Left lung (tissue), 10 donors: ENCODE measurements around the gene CENPP. TPM values are rescaled to one million over a fixed set of nuclear protein-coding genes. Genes with fewer than 3 reads are reported as not detected.

Experiments used
- ATAC-seq: fragments of 200-7000 bp; cut with Tn5 transposase; one replicate; pipeline ENCODE4 v1.9.1; 2020; ENCODE audit warnings: moderate library complexity
- DNase-seq, 4 donors: peaks; one replicate each; pipeline ENCODE4 v3.0.0-alpha.2; 2013 to 2020
- H3K27ac ChIP-seq, 2 donors: fragments of 200-600 bp; sonication (generic) in 1 of 2; one replicate each; pipeline versions ENCODE4 v1.5.0 to v1.8.0; 2020 to 2021
- H3K27me3 ChIP-seq, 2 donors: fragments of 200-600 bp; sonication (generic) in 1 of 2; one replicate each; pipeline versions ENCODE4 v1.5.0 to v1.8.0; 2020 to 2021
- H3K36me3 ChIP-seq, 2 donors: fragments of 200-600 bp; sonication (generic) in 1 of 2; one replicate each; pipeline versions ENCODE4 v1.5.0 to v1.8.0; 2020 to 2021
- H3K4me1 ChIP-seq, 2 donors: fragments of 200-600 bp; one replicate each; pipeline ENCODE4 v1.8.0; 2021
- H3K4me3 ChIP-seq, 2 donors: fragments of 200-600 bp; sonication (generic) in 1 of 2; one replicate each; pipeline versions ENCODE4 v1.5.0 to v1.8.0; 2020 to 2021; ENCODE audit warnings: mild to moderate bottlenecking in 1 of 2
- H3K9me3 ChIP-seq, 2 donors: fragments of 200-600 bp; sonication (generic) in 1 of 2; one replicate each; pipeline versions ENCODE4 v1.5.0 to v1.8.0; 2020 to 2021
- CTCF ChIP-seq, 2 donors: fragments of 200-600 bp; sonication (generic) in 1 of 2; IDR thresholded peaks; one replicate each; pipeline versions ENCODE4 v1.5.0 to v1.8.0; 2021; ENCODE audit warnings: antibody characterized with exemption in 2 of 2
- intact Hi-C, 2 donors: fragments of 100-400 bp; cut with DNase I; formaldehyde crosslinking; loops; one replicate each; pipeline versions ENCODE4 v1.11.2 to v1.14.2; 2022
- polyA plus RNA-seq, 6 donors: library from polyadenylated mRNA; unstranded; fragments of 120-200 nt; gene quantifications; one replicate each; pipeline ENCODE4 v1.2.1, GENCODE V29; 2013; ENCODE audit not compliant: insufficient read length in 6 of 6
- total RNA-seq, 2 donors: library from RNA; stranded (reverse); fragmentation: NEBNext Ultra II Directional; extraction: Animal tissue kit (Norgen Biotek cat#: 25700); gene quantifications; one replicate each; pipeline ENCODE4 v1.2.1, GENCODE V29; 2021
- donor health status: DM: no; HTN: yes; CAD: no.
- donor health status: DM: no; HTN: no; CAD: no.

The CENPP gene
- total and polyA plus RNA-seq, 8 donors, result 3.2 to 9.0 (median 5.7) TPM

DNA sequence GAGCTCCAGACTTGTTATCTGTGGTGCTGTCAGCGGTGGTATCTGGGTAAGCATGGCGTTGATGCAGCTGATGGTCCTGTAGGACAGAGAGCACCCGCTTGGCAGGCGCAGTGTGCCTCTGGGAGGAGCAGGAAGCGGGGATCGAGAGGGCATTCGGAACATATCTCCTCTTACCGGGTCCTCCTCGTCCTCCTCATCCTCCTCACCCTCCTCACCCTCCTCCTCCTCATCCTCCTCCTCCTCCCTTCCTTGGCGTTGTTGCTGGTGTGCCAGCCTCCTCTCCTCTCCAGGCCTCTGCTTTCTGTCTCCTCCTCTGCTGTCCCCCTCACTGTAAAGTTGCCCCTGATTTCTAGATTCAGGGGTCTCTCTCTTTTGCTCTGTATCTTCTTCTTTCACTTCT, 188.9 kb downstream of the CENPP start:
- ATAC-seq (no peak), DNase-seq (no peak)
- no peaks in the 10 kb centered on the region for H3K36me3 ChIP-seq
- H3K9me3 ChIP-seq, result no peaks in the 10 kb centered on the region
- no peak overlapping the region for H3K27ac ChIP-seq
- no peak overlapping the region for H3K4me3 ChIP-seq
- H3K4me1 ChIP-seq, result no peaks in the 10 kb centered on the region
- no peak for TF ChIP-seq CTCF (IDR thresholded peaks at IDR 0.05)
- intact Hi-C loops, result no loop called here
- no peaks in the 10 kb centered on the region for H3K27me3 ChIP-seq

- Histone ChIP-seq H3K4me1 (no peaks in the 10 kb centered on the region), H3K27me3 (no peaks in the 10 kb centered on the region), H3K4me3 (no peak overlapping the region), H3K9me3 (no peaks in the 10 kb centered on the region), H3K27ac (no peak overlapping the region), H3K36me3 (no peaks in the 10 kb centered on the region)
- intact Hi-C loops, result no loop called here
- ATAC-seq (no peak), DNase-seq (no peak)
- no peak for TF ChIP-seq CTCF (IDR thresholded peaks at IDR 0.05)
Observed at GRCh38 chr9:92516521-92516920, 190.8 kb downstream of the CENPP start.

GRCh38 chr9:92517046-92517445, 191.3 kb downstream of the CENPP start:
- no peak overlapping the region for H3K27ac ChIP-seq
- no peak for DNase-seq
- intact Hi-C loops, result no loop called here

DNA sequence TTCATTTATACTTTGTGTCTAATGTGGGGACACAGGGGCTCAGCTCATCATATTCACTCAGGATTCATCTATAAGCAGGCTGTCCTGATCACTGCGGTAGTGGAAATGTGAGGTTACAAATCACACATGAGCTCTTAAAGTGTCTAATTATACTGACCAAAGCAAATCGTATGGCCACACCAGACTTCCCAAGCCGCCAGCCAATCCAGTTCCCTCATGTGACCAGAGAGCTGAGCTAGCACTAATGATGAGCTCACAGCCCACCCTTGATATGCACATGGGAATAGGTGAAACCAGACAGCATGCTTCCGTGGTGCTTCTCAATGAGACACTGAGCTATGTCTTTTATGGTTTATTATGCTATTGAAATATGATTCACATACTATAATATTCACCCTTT, 192.4 kb downstream of the CENPP start:
- DNase-seq (no peak), ATAC-seq (no peak)
- H3K9me3 ChIP-seq, result no peaks in the 10 kb centered on the region
- no peaks in the 10 kb centered on the region for H3K27me3 ChIP-seq
- no peak overlapping the region for H3K27ac ChIP-seq
- H3K4me3 ChIP-seq, result no peak overlapping the region
- intact Hi-C loops, result no loop called here
- no peak for TF ChIP-seq CTCF (IDR thresholded peaks at IDR 0.05)
- H3K4me1 ChIP-seq, result no peaks in the 10 kb centered on the region
- H3K36me3 ChIP-seq, result no peaks in the 10 kb centered on the region

More at GRCh38 chr9:92517046-92517445, 191.3 kb downstream of the CENPP start:
- H3K4me1 ChIP-seq, result no peaks in the 10 kb centered on the region
- H3K36me3 ChIP-seq, result no peaks in the 10 kb centered on the region
- H3K9me3 ChIP-seq, result no peaks in the 10 kb centered on the region
- no peak for ATAC-seq
- H3K27me3 ChIP-seq, result no peaks in the 10 kb centered on the region
- no peak overlapping the region for H3K4me3 ChIP-seq
- TF ChIP-seq CTCF (IDR thresholded peaks at IDR 0.05), result no peak

GRCh38 chr9:92520837-92521236, 195.1 kb downstream of the CENPP start:
- no peaks in the 10 kb centered on the region for H3K4me1 ChIP-seq
- no peak for DNase-seq
- no peak overlapping the region for H3K4me3 ChIP-seq
- no peak for ATAC-seq
- no peaks in the 10 kb centered on the region for H3K9me3 ChIP-seq
- no peak for TF ChIP-seq CTCF (IDR thresholded peaks at IDR 0.05)
- H3K36me3 ChIP-seq, result no peaks in the 10 kb centered on the region
- H3K27ac ChIP-seq, result no peak overlapping the region
- intact Hi-C loops, result no loop called here
- no peaks in the 10 kb centered on the region for H3K27me3 ChIP-seq
